Breast epithelium (tissue), 4 donors: Measurements from ENCODE around the gene ABTB2. TPM values are rescaled to one million over a fixed set of nuclear protein-coding genes. Genes with fewer than 3 reads are reported as not detected.

Source experiments
- DNase-seq, 2 donors: peaks; one replicate each; pipeline ENCODE4 v3.0.0-alpha.2; 2019; ENCODE audit warnings: low spot score in 2 of 2
- H3K27ac ChIP-seq, 2 donors: fragments of 200-600 bp; sonication (generic) in 1 of 2; one replicate each; pipeline ENCODE4 v1.5.1; 2016 to 2019; ENCODE audit warnings: mild to moderate bottlenecking in 1 of 2
- H3K27me3 ChIP-seq, 2 donors: fragments of 200-600 bp; sonication (generic) in 1 of 2; one replicate each; pipeline versions ENCODE4 v1.5.1 to v1.6.0; 2017 to 2019; ENCODE audit warnings: control low read depth in 1 of 2, mild to moderate bottlenecking in 1 of 2
- H3K36me3 ChIP-seq: fragments of 200-600 bp; one replicate; pipeline ENCODE4 v1.5.1; 2019
- H3K4me1 ChIP-seq, 2 donors: fragments of 200-600 bp; sonication (generic); one replicate each; pipeline ENCODE4 v1.5.1; 2016 to 2019; ENCODE audit warnings: control low read depth in 1 of 2
- H3K4me3 ChIP-seq, 3 donors: fragments of 200-600 bp; sonication (generic); 1 replicate in 2 of 3; 2 replicates in 1 of 3; pipeline ENCODE4 v1.5.1; 2016 to 2019; ENCODE audit warnings: mild to moderate bottlenecking in 3 of 3, moderate library complexity in 2 of 3
- H3K9me3 ChIP-seq, 2 donors: fragments of 200-600 bp; sonication (generic) in 1 of 2; one replicate each; pipeline ENCODE4 v1.5.1; 2016 to 2019; ENCODE audit warnings: control low read depth in 1 of 2
- CTCF ChIP-seq, 3 donors: fragments of 450-650 bp; IDR thresholded peaks; one replicate each; pipeline ENCODE4 v1.5.1; 2016 to 2017; ENCODE audit warnings: antibody characterized with exemption in 3 of 3, mild to moderate bottlenecking in 3 of 3, moderate library complexity in 3 of 3
- POLR2A ChIP-seq: fragments of 450-650 bp; IDR thresholded peaks from one replicate; pipeline ENCODE4 v1.6.1; 2016; ENCODE audit warnings: antibody characterized with exemption, mild to moderate bottlenecking, moderate library complexity
- POLR2AphosphoS5 ChIP-seq, 3 donors: sonication (generic); formaldehyde crosslinking; IDR thresholded peaks; one replicate each; pipeline ENCODE4 v1.6.1; 2017; ENCODE audit warnings: antibody characterized with exemption in 3 of 3
- intact Hi-C: fragments of 100-400 bp; cut with DNase I; formaldehyde crosslinking; loops from one replicate; pipeline ENCODE4 v1.15.1; 2023; ENCODE audit warnings: low total_unique reads
- total RNA-seq, 3 donors: library from RNA; depleted of rRNA; stranded (reverse); fragments of >200 nt; gene quantifications; one replicate each; pipeline ENCODE4 v1.1.0, GENCODE V29; 2016

Gene ABTB2
- total RNA-seq, 3 donors from 2014 or later: 1.3 to 5.6 (median 1.9) TPM

GRCh38 chr11:34262531-34263081 is 95.2 kb downstream of the ABTB2 start:
- no peak for TF ChIP-seq POLR2AphosphoS5 (IDR thresholded peaks at IDR 0.05)
- TF ChIP-seq POLR2A: no peak
- TF ChIP-seq CTCF (IDR thresholded peaks at IDR 0.05): no peak
- Histone ChIP-seq H3K9me3 (no peaks in the 10 kb centered on the region), H3K27me3 (no peaks in the 10 kb centered on the region), H3K4me3 (no peak overlapping the region), H3K27ac (peak overlapping the region; percentile 74 to 75), H3K4me1 (peaks cover 13 to 15% of the 10 kb centered on the region in 2 donors), H3K36me3 (no peaks in the 10 kb centered on the region)
- intact Hi-C loops: no loop called here
- DNase-seq: peak in 1 of 2 donors; percentile 37

- H3K4me1 ChIP-seq: peaks cover 9 to 15% of the 10 kb centered on the region in 2 donors
- H3K27ac ChIP-seq: peak overlapping the region; percentile 74 to 75
- TF ChIP-seq CTCF (IDR thresholded peaks at IDR 0.05): no peak
- TF ChIP-seq POLR2A: no peak
- TF ChIP-seq POLR2AphosphoS5 (IDR thresholded peaks at IDR 0.05): no peak
- H3K27me3 ChIP-seq: no peaks in the 10 kb centered on the region
- no peaks in the 10 kb centered on the region for H3K36me3 ChIP-seq
- no peak overlapping the region for H3K4me3 ChIP-seq
- DNase-seq: no peak
- no peaks in the 10 kb centered on the region for H3K9me3 ChIP-seq
- intact Hi-C loops: no loop called here
Measured at GRCh38 chr11:34261820-34262219, 96.0 kb downstream of the ABTB2 start.

GRCh38 chr11:34261095-34261494 is 96.7 kb downstream of the ABTB2 start:
- DNase-seq: no peak
- TF ChIP-seq POLR2A (no peak), POLR2AphosphoS5 (IDR thresholded peaks at IDR 0.05) (no peak), CTCF (IDR thresholded peaks at IDR 0.05) (no peak)
- H3K27ac ChIP-seq: no peak overlapping the region
- H3K27me3 ChIP-seq: no peaks in the 10 kb centered on the region
- intact Hi-C loops: no loop called here
- H3K36me3 ChIP-seq: no peaks in the 10 kb centered on the region
- peaks cover 7 to 13% of the 10 kb centered on the region in 2 donors for H3K4me1 ChIP-seq
- H3K4me3 ChIP-seq: no peak overlapping the region
- no peaks in the 10 kb centered on the region for H3K9me3 ChIP-seq

- Histone ChIP-seq H3K9me3 (no peaks in the 10 kb centered on the region), H3K27ac (no peak overlapping the region), H3K4me1 (peaks cover 7 to 10% of the 10 kb centered on the region in 2 donors), H3K4me3 (no peak overlapping the region), H3K27me3 (no peaks in the 10 kb centered on the region), H3K36me3 (no peaks in the 10 kb centered on the region)
- no peak for DNase-seq
- intact Hi-C loops: no loop called here
- TF ChIP-seq POLR2A (no peak), POLR2AphosphoS5 (IDR thresholded peaks at IDR 0.05) (no peak), CTCF (IDR thresholded peaks at IDR 0.05) (no peak)
Measured at GRCh38 chr11:34260072-34260575, 97.7 kb downstream of the ABTB2 start.

GRCh38 chr11:34259087-34259486 is 98.7 kb downstream of the ABTB2 start:
- Histone ChIP-seq H3K27me3 (no peaks in the 10 kb centered on the region), H3K36me3 (no peaks in the 10 kb centered on the region), H3K4me1 (peaks cover 7 to 10% of the 10 kb centered on the region in 2 donors), H3K4me3 (no peak overlapping the region), H3K27ac (no peak overlapping the region), H3K9me3 (no peaks in the 10 kb centered on the region)
- intact Hi-C loops: no loop called here
- no peak for TF ChIP-seq POLR2AphosphoS5 (IDR thresholded peaks at IDR 0.05)
- no peak for TF ChIP-seq CTCF (IDR thresholded peaks at IDR 0.05)
- no peak for TF ChIP-seq POLR2A
- no peak for DNase-seq
